HEK293 (cell line): Measurements from ENCODE around the gene CDX2.
"Not testable (repeated sequence)": the region's sequence is repeated elsewhere in the genome, so short reads cannot be mapped to it uniquely, and the experiment has no call there.

Experiments used
- CTCF ChIA-PET: fragments of 350-600 bp; formaldehyde crosslinking; extraction: SDS; loops from one replicate; lab custom pipeline; 2021; ENCODE audit warnings: antibody characterized with exemption; lab: Yijun Ruan, JAX
- POLR2A ChIA-PET: fragments of 300-600 bp; formaldehyde crosslinking; extraction: SDS; loops from one replicate; lab custom pipeline; 2020; ENCODE audit warnings: antibody characterized with exemption, inconsistent platforms; lab: Yijun Ruan, JAX
- H3K27ac ChIP-seq: fragments of 200-500 bp; sonication (Bioruptor generic); 2 replicates; pipeline ENCODE4 v1.5.1; 2014; ENCODE audit warnings: low read depth, low read length, control low read depth, inconsistent platforms; ENCODE audit errors: extremely low read depth
- H3K36me3 ChIP-seq, 2 experiments: fragments of 200-500 bp in 1 of 2; sonication (Bioruptor generic) in 1 of 2; 1 replicate in 1 of 2; 2 replicates in 1 of 2; pipeline ENCODE4 v1.5.1; 2014 to 2017; ENCODE audit warnings: inconsistent platforms in 2 of 2, low read length in 2 of 2; ENCODE audit not compliant: control insufficient read depth in 2 of 2, insufficient read depth in 1 of 2
- H3K4me1 ChIP-seq: fragments of 200-500 bp; sonication (Bioruptor generic); 2 replicates; pipeline ENCODE4 v1.5.1; 2014; ENCODE audit warnings: mild to moderate bottlenecking, low read length, inconsistent platforms; ENCODE audit not compliant: control insufficient read depth, insufficient read depth
- H3K4me3 ChIP-seq: 2 replicates; pipeline ENCODE4 v1.5.1; 2011; ENCODE audit warnings: low read depth, mild to moderate bottlenecking, control low read depth, low read length, moderate library complexity
- H3K9me3 ChIP-seq: fragments of 200-500 bp; sonication (Bioruptor generic); 2 replicates; pipeline ENCODE4 v1.5.1; 2014; ENCODE audit warnings: low read depth, low read length, inconsistent platforms; ENCODE audit not compliant: control insufficient read depth, insufficient read depth
- EGR2 ChIP-seq: fragments of 450-650 bp; formaldehyde crosslinking; IDR thresholded peaks from 2 replicates; pipeline ENCODE4 v1.5.1; 2016; ENCODE audit warnings: low read depth, missing biosample characterization, missing genetic modification characterization
- IKZF3 ChIP-seq: fragments of 450-650 bp; IDR thresholded peaks from 2 replicates; pipeline ENCODE4 v1.5.0; 2018; ENCODE audit warnings: missing biosample characterization, mild to moderate bottlenecking, missing genetic modification characterization, moderate library complexity
- KLF16 ChIP-seq: fragments of 450-650 bp; formaldehyde crosslinking; IDR thresholded peaks from 2 replicates; pipeline ENCODE4 v1.5.1; 2017; ENCODE audit warnings: missing biosample characterization, missing genetic modification characterization
- MZF1 ChIP-seq: fragments of 450-650 bp; formaldehyde crosslinking; IDR thresholded peaks from 2 replicates; pipeline ENCODE4 v1.5.1; 2017; ENCODE audit warnings: missing biosample characterization, missing genetic modification characterization, borderline replicate concordance
- OVOL3 ChIP-seq: fragments of 450-650 bp; formaldehyde crosslinking; IDR thresholded peaks from 2 replicates; pipeline ENCODE4 v1.5.1; 2016; ENCODE audit warnings: missing biosample characterization, missing genetic modification characterization
- SCRT1 ChIP-seq: fragments of 450-650 bp; formaldehyde crosslinking; IDR thresholded peaks from 2 replicates; pipeline ENCODE4 v1.5.1; 2016; ENCODE audit warnings: missing biosample characterization, missing genetic modification characterization, borderline replicate concordance
- YY2 ChIP-seq: fragments of 450-650 bp; formaldehyde crosslinking; IDR thresholded peaks from 2 replicates; pipeline ENCODE4 v1.5.1; 2016; ENCODE audit warnings: missing biosample characterization, missing genetic modification characterization
- ZBTB26 ChIP-seq: fragments of 450-650 bp; formaldehyde crosslinking; optimal IDR thresholded peaks from 2 replicates; pipeline ENCODE3; 2016; ENCODE audit warnings: missing biosample characterization, mild to moderate bottlenecking, missing genetic modification characterization
- ZFHX2 ChIP-seq: fragments of 450-650 bp; formaldehyde crosslinking; conservative IDR thresholded peaks from 2 replicates; pipeline ENCODE4 v1.5.1; 2016; ENCODE audit warnings: missing biosample characterization, missing genetic modification characterization
- ZNF223 ChIP-seq: fragments of 450-650 bp; formaldehyde crosslinking; IDR thresholded peaks from 2 replicates; pipeline ENCODE4 v1.5.1; 2016; ENCODE audit warnings: missing biosample characterization, missing genetic modification characterization
- ZNF23 ChIP-seq: fragments of 450-650 bp; formaldehyde crosslinking; IDR thresholded peaks from 2 replicates; pipeline ENCODE4 v1.5.1; 2016; ENCODE audit warnings: missing biosample characterization, missing genetic modification characterization, borderline replicate concordance
- ZNF239 ChIP-seq: fragments of 450-650 bp; formaldehyde crosslinking; IDR thresholded peaks from 2 replicates; pipeline ENCODE4 v1.5.1; 2016; ENCODE audit warnings: missing biosample characterization, missing genetic modification characterization
- ZNF366 ChIP-seq: fragments of 450-650 bp; formaldehyde crosslinking; conservative IDR thresholded peaks from 2 replicates; pipeline ENCODE4 v1.5.1; 2016; ENCODE audit warnings: missing biosample characterization, missing genetic modification characterization
- ZNF398 ChIP-seq: fragments of 450-650 bp; formaldehyde crosslinking; IDR thresholded peaks from 2 replicates; pipeline ENCODE4 v1.5.1; 2017; ENCODE audit warnings: missing biosample characterization, missing genetic modification characterization
- ZNF426 ChIP-seq: fragments of 450-650 bp; formaldehyde crosslinking; IDR thresholded peaks from 2 replicates; pipeline ENCODE4 v1.5.1; 2017; ENCODE audit warnings: missing biosample characterization, missing genetic modification characterization, mild to moderate bottlenecking, inconsistent platforms, moderate library complexity
- ZNF449 ChIP-seq: fragments of 450-650 bp; formaldehyde crosslinking; IDR thresholded peaks from 2 replicates; pipeline ENCODE4 v1.5.1; 2017; ENCODE audit warnings: missing biosample characterization, mild to moderate bottlenecking, missing genetic modification characterization, moderate library complexity
- ZNF529 ChIP-seq: fragments of 450-650 bp; formaldehyde crosslinking; IDR thresholded peaks from 2 replicates; pipeline ENCODE4 v1.5.1; 2017; ENCODE audit warnings: missing genetic modification characterization, missing biosample characterization; ENCODE audit not compliant: insufficient replicate concordance
- ZNF600 ChIP-seq: fragments of 450-650 bp; formaldehyde crosslinking; IDR thresholded peaks from 2 replicates; pipeline ENCODE4 v1.5.1; 2016; ENCODE audit warnings: missing biosample characterization, missing genetic modification characterization
- ZNF776 ChIP-seq: fragments of 450-650 bp; formaldehyde crosslinking; IDR thresholded peaks from 2 replicates; pipeline ENCODE4 v1.5.0; 2017; ENCODE audit warnings: missing biosample characterization, missing genetic modification characterization, borderline replicate concordance
- ZSCAN30 ChIP-seq: fragments of 450-650 bp; IDR thresholded peaks from 2 replicates; pipeline ENCODE4 v1.5.1; 2018; ENCODE audit warnings: missing biosample characterization, mild to moderate bottlenecking, missing genetic modification characterization, moderate library complexity

Gene CDX2

GRCh38 chr13:28012896-28013295 is 43.8 kb upstream of the CDX2 start:
- TF ChIP-seq ZNF23 (tag by site-specific recombination), result no peak
- no peak for TF ChIP-seq ZNF239
- TF ChIP-seq MZF1 (tag by site-specific recombination), result no peak
- no peak for TF ChIP-seq SCRT1
- TF ChIP-seq ZNF449 (tag by site-specific recombination), result no peak
- TF ChIP-seq ZNF366 (tag by site-specific recombination), result no peak
- TF ChIP-seq IKZF3 (tag by site-specific recombination), result no peak
- no peak for TF ChIP-seq ZSCAN30 (tag by site-specific recombination)
- no peak for TF ChIP-seq ZBTB26 (tag by site-specific recombination)
- no peak for TF ChIP-seq EGR2
- no peak for TF ChIP-seq OVOL3
- no peak for TF ChIP-seq YY2
- TF ChIP-seq ZNF600, result no peak
- no peak for TF ChIP-seq ZNF426
- TF ChIP-seq ZNF776, result no peak
- no peak for TF ChIP-seq ZFHX2 (tag by site-specific recombination)
- TF ChIP-seq ZNF223, result no peak
- Histone ChIP-seq H3K27ac (no peak overlapping the region), H3K9me3 (no peaks in the 10 kb centered on the region), H3K36me3 (no peaks in the 10 kb centered on the region), H3K4me3 (no peak overlapping the region), H3K4me1 (no peaks in the 10 kb centered on the region)
- ChIA-PET CTCF (interaction anchor here (0.8 kb wide), 1 partner anchor 878 kb away, joined by 3 read pairs; no protein-coding TSS in a partner anchor), POLR2A (no interaction called here)

- Histone ChIP-seq H3K9me3 (no peaks in the 10 kb centered on the region), H3K36me3 (no peaks in the 10 kb centered on the region), H3K4me1 (no peaks in the 10 kb centered on the region), H3K4me3 (no peak overlapping the region), H3K27ac (no peak overlapping the region)
- POLR2A ChIA-PET, result no interaction called here
- CTCF ChIA-PET, result interaction anchor here (0.5 to 0.7 kb wide), 2 partner anchors 13 to 650 kb away, joined by 3 read pairs; no protein-coding TSS in a partner anchor
- no peak for TF ChIP-seq ZNF398
Observed at GRCh38 chr13:28012383-28012782, 43.3 kb upstream of the CDX2 start.

GRCh38 chr13:28010046-28010445 is 40.9 kb upstream of the CDX2 start:
- POLR2A ChIA-PET, result no interaction called here

GRCh38 chr13:28005016-28005415 is 35.9 kb upstream of the CDX2 start:
- H3K4me3 ChIP-seq, H3K27ac ChIP-seq, H3K4me1 ChIP-seq, H3K36me3 ChIP-seq, CTCF ChIA-PET, POLR2A ChIA-PET, H3K9me3 ChIP-seq: not testable (repeated sequence)

More at GRCh38 chr13:28010046-28010445, 40.9 kb upstream of the CDX2 start:
- no peak for TF ChIP-seq ZNF529 (tag by site-specific recombination)
- TF ChIP-seq KLF16 (tag by site-specific recombination), result no peak
- H3K4me1 ChIP-seq, result no peaks in the 10 kb centered on the region
- no peak overlapping the region for H3K4me3 ChIP-seq
- H3K27ac ChIP-seq, result no peak overlapping the region
- no peaks in the 10 kb centered on the region for H3K9me3 ChIP-seq
- H3K36me3 ChIP-seq, result no peaks in the 10 kb centered on the region
- CTCF ChIA-PET, result interaction anchor here (0.7 kb wide), 1 partner anchor 9 kb away, joined by 3 read pairs; no protein-coding TSS in a partner anchor
